Suprapubic skin (tissue), 4 donors: ENCODE measurements around the gene CDHR5. TPM values are rescaled to one million over a fixed set of nuclear protein-coding genes. Genes with fewer than 3 reads are reported as not detected.
"Not testable (repeated sequence)": the region's sequence is repeated elsewhere in the genome, so short reads cannot be mapped to it uniquely, and the experiment has no call there.

Experiments used
- DNase-seq, 2 donors: peaks; one replicate each; pipeline ENCODE4 v3.0.0-alpha.2; 2019; ENCODE audit warnings: low spot score in 2 of 2
- H3K27ac ChIP-seq: fragments of 200-600 bp; sonication (generic); one replicate; pipeline ENCODE4 v1.5.1; 2019
- H3K27me3 ChIP-seq: fragments of 200-600 bp; sonication (generic); one replicate; pipeline ENCODE4 v1.5.1; 2019
- H3K36me3 ChIP-seq: fragments of 200-600 bp; sonication (generic); one replicate; pipeline ENCODE4 v1.5.1; 2019
- H3K4me1 ChIP-seq: fragments of 200-600 bp; sonication (generic); one replicate; pipeline ENCODE4 v1.5.1; 2019
- H3K4me3 ChIP-seq: fragments of 200-600 bp; sonication (generic); one replicate; pipeline ENCODE4 v1.5.1; 2019; ENCODE audit warnings: mild to moderate bottlenecking
- H3K9me3 ChIP-seq: fragments of 200-600 bp; sonication (generic); one replicate; pipeline ENCODE4 v1.5.1; 2019
- EP300 ChIP-seq: sonication (generic); formaldehyde crosslinking; IDR thresholded peaks from one replicate; pipeline ENCODE4 v1.6.1; 2017; ENCODE audit warnings: antibody characterized with exemption
- POLR2A ChIP-seq, 2 donors: fragments of 450-650 bp; IDR thresholded peaks; one replicate each; pipeline ENCODE4 v1.6.1; 2017; ENCODE audit warnings: antibody characterized with exemption in 2 of 2, mild to moderate bottlenecking in 2 of 2, moderate library complexity in 2 of 2
- POLR2AphosphoS5 ChIP-seq, 3 donors: sonication (generic); formaldehyde crosslinking; IDR thresholded peaks; one replicate each; pipeline ENCODE4 v1.6.1; 2017; ENCODE audit warnings: antibody characterized with exemption in 3 of 3
- WGBS: methylation state at CpG from one replicate; pipeline ENCODE4 v1.1.5; 2018; 5-methylcytosine and 5-hydroxymethylcytosine counted together
- total RNA-seq, 4 donors: library from RNA; depleted of rRNA; stranded (reverse); fragments of >200 nt; gene quantifications; one replicate each; pipeline ENCODE4 v1.1.0, GENCODE V29; 2016
- TF ChIP-seq, protein P1 (sequence below), 2 donors: fragments of 200-600 bp in 1 of 2; fragments of 450-650 bp in 1 of 2; sonication (generic) in 1 of 2; IDR thresholded peaks; one replicate each; pipeline ENCODE4 v1.5.1; 2016 to 2019; ENCODE audit warnings: antibody characterized with exemption in 2 of 2, mild to moderate bottlenecking in 1 of 2, moderate library complexity in 1 of 2

The CDHR5 gene
- total RNA-seq, 4 donors from 2014 or later, result 0.53 to 1.1 TPM; not detected in 2

DNA sequence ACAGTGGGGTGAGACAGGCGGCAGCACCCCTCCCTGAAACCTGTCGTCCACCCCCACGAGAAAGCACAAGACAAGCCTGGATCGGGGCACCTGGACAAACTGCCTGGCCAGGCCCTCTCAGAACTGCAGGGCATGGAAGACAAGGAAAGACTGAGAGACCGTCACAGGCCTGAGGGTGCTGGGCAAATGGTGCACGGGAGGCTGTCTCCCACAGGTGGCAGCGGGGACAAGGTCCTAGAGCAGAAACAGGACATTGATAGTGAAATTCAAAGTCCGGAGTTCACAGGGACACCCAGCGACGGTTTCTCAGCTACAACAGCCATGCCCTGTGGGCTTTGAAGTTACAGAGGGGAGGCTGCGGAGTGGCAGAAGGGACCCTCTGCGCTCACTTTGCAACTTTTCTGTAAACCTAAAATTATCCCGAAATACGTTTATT lies 33.0 kb upstream of the CDHR5 start:
- no peak overlapping the region for H3K4me3 ChIP-seq
- no peak overlapping the region for H3K27ac ChIP-seq

DNA sequence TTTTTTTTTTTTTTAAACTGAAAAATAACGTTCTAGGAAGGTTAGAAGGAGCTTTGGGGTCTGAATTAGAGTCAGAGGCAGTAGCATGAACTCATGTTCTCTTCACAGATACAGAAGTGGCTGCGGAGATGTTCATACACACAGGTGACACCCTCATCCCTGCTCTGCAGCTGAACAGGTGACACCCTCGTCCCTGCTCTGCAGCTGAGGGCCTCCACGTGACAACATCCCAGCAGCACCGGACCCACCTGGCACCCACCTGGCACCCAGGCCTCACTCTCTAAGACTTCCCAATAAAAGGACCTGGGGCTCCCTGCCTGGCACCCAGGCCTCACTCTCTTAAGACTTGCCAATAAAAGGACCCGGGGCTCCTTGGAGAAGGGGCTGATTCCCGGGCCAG lies 32.1 kb upstream of the CDHR5 start:
- H3K36me3 ChIP-seq, result peaks cover 43% of the 10 kb centered on the region
- 88% methylated on average over 7 of the region's 7 CpGs for WGBS
- peaks cover 11% of the 10 kb centered on the region for H3K4me1 ChIP-seq

More for the DNA sequence above, 33.0 kb upstream of the CDHR5 start:
- Histone ChIP-seq H3K4me1 (peaks cover 11% of the 10 kb centered on the region), H3K36me3 (peaks cover 47% of the 10 kb centered on the region), H3K9me3 (no peaks in the 10 kb centered on the region), H3K27me3 (no peaks in the 10 kb centered on the region)
- no peak for DNase-seq
- WGBS, result 95% methylated on average over 10 of the region's 14 CpGs
- TF ChIP-seq POLR2AphosphoS5 (IDR thresholded peaks at IDR 0.05) (no peak), POLR2A (IDR thresholded peaks at IDR 0.05) (no peak), EP300 (no peak)
- TF ChIP-seq, protein P1, sequence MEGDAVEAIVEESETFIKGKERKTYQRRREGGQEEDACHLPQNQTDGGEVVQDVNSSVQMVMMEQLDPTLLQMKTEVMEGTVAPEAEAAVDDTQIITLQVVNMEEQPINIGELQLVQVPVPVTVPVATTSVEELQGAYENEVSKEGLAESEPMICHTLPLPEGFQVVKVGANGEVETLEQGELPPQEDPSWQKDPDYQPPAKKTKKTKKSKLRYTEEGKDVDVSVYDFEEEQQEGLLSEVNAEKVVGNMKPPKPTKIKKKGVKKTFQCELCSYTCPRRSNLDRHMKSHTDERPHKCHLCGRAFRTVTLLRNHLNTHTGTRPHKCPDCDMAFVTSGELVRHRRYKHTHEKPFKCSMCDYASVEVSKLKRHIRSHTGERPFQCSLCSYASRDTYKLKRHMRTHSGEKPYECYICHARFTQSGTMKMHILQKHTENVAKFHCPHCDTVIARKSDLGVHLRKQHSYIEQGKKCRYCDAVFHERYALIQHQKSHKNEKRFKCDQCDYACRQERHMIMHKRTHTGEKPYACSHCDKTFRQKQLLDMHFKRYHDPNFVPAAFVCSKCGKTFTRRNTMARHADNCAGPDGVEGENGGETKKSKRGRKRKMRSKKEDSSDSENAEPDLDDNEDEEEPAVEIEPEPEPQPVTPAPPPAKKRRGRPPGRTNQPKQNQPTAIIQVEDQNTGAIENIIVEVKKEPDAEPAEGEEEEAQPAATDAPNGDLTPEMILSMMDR (IDR thresholded peaks at IDR 0.05), result no peak

DNA sequence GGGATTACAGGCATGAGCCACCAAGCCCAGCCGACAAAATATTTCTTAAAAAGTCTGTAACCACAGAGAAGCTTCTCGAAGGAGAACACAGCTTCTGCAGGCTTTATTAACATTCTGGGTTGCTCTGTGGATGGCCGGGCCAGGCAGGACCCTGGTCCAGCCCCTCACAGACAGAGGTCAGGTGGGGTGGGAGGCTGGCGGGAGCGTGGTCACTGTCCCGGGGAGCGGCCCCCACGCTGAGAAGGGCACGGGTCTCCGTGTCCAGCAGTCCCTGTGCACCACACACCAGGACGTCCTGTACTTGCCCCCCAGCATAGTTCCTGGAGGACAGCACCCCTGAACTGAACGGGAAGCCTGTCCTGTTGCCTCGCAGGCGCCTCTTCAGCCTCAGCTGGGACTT lies 31.7 kb upstream of the CDHR5 start:
- no peaks in the 10 kb centered on the region for H3K27me3 ChIP-seq
- no peak for DNase-seq
- no peak overlapping the region for H3K27ac ChIP-seq
- peaks cover 11% of the 10 kb centered on the region for H3K4me1 ChIP-seq
- TF ChIP-seq, protein P1 (IDR thresholded peaks at IDR 0.05), result no peak
- TF ChIP-seq POLR2AphosphoS5 (IDR thresholded peaks at IDR 0.05) (no peak), POLR2A (IDR thresholded peaks at IDR 0.05) (no peak), EP300 (no peak)
- H3K9me3 ChIP-seq, result no peaks in the 10 kb centered on the region
- 94% methylated on average over 13 of the region's 14 CpGs for WGBS
- H3K4me3 ChIP-seq, result no peak overlapping the region
- H3K36me3 ChIP-seq, result peaks cover 41% of the 10 kb centered on the region

More for the DNA sequence above, 32.1 kb upstream of the CDHR5 start:
- TF ChIP-seq POLR2A (IDR thresholded peaks at IDR 0.05), result no peak
- TF ChIP-seq EP300, result no peak
- no peak for TF ChIP-seq POLR2AphosphoS5 (IDR thresholded peaks at IDR 0.05)
- TF ChIP-seq, protein P1 (IDR thresholded peaks at IDR 0.05), result no peak
- no peak overlapping the region for H3K4me3 ChIP-seq
- H3K9me3 ChIP-seq, result no peaks in the 10 kb centered on the region
- no peak overlapping the region for H3K27ac ChIP-seq
- no peak for DNase-seq
- no peaks in the 10 kb centered on the region for H3K27me3 ChIP-seq

DNA sequence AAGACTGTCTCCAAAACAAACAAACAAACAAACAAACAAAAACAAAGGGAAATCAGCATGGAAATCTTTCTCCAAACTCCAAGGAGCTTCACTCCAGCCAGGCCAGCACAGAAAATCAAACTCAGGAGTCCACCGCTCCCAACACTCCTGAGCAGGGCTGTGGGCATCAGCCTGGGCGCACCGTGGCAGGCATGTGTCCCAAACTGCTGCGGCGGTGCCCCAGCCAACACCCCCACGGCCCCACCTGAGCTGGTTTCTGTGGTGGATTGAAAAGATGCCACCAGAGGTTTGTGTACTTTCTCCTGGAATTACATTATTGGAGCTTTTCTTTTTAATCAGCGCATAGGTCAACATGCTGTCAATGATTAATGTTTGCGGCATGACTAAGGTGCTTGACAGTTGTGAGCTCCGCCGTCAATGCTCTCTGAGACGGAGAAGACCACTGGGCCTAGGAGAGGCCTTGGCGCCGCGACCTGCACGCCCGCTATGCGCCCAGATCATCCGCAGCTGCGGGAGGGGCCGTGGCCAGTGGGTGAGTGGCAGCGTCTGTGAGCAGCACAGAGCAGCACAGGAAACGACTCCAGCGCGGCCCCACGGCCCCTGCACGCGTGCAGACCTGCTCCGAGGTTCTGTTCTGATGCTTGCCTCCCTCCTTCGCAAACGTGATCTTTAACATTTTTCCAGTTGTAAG lies 30.4 kb upstream of the CDHR5 start:
- Histone ChIP-seq H3K9me3 (no peaks in the 10 kb centered on the region), H3K36me3 (peaks cover 44% of the 10 kb centered on the region), H3K4me1 (peaks cover 11% of the 10 kb centered on the region), H3K27me3 (no peaks in the 10 kb centered on the region), H3K4me3 (no peak overlapping the region), H3K27ac (no peak overlapping the region)
- WGBS, result 91% methylated on average over 30 of the region's 30 CpGs
- DNase-seq, result no peak
- TF ChIP-seq, protein P1 (IDR thresholded peaks at IDR 0.05), result no peak
- TF ChIP-seq POLR2AphosphoS5 (IDR thresholded peaks at IDR 0.05) (no peak), POLR2A (IDR thresholded peaks at IDR 0.05) (no peak), EP300 (no peak)

DNA sequence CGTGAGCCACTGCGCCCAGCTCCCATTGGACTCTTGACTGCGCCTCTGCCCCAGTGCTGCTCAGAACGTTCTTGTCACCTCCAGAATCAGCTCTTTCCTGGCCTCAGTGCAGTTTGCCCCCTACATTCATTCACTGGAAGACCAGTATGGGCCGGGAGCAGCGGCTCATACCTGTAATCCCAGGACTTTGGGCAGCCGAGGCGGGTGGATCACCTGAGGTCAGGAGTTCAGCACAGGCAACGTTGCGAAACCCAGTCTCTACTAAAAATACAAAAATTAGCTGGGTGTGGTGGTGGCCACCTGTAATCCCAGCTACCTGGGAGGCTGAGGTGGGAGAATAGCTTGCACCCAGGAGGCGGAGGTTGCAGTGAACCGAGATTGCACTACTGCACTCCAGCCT lies 29.7 kb upstream of the CDHR5 start:
- Histone ChIP-seq H3K36me3 (peaks cover 41% of the 10 kb centered on the region), H3K4me1 (peaks cover 11% of the 10 kb centered on the region)
- not testable (repeated sequence) for H3K4me3 ChIP-seq, H3K27ac ChIP-seq, H3K9me3 ChIP-seq, H3K27me3 ChIP-seq, DNase-seq
- WGBS, result 90% methylated on average over 12 of the region's 12 CpGs

DNA sequence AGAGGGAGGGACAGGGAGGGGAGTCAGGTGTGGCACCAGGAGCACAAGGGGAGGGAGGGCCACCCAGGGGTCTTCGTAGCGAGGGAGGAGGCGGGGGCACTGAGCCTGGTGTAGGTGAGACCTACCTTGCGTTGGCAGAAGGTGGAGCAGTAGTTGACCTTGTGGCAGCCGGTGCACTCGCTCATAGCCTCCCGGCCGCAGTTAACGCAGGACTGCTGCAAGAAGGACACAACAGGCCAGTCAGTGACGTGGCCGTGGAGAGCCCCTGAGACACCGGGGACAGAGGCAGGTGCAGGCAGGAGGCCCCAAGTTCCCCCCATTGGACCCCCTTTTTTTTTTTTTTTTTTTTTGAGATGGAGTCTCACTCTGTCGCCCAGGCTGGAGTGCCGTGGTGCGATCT lies 29.1 kb upstream of the CDHR5 start:
- no peak overlapping the region for H3K4me3 ChIP-seq
- peaks cover 9% of the 10 kb centered on the region for H3K4me1 ChIP-seq
- DNase-seq, result no peak
- no peak overlapping the region for H3K27ac ChIP-seq
- H3K27me3 ChIP-seq, result no peaks in the 10 kb centered on the region
- H3K9me3 ChIP-seq, result no peaks in the 10 kb centered on the region
- 88% methylated on average over 15 of the region's 15 CpGs for WGBS
- H3K36me3 ChIP-seq, result peaks cover 36% of the 10 kb centered on the region
- TF ChIP-seq, protein P1 (IDR thresholded peaks at IDR 0.05), result no peak
- no peak for TF ChIP-seq POLR2A (IDR thresholded peaks at IDR 0.05)
- TF ChIP-seq EP300, result no peak

DNA sequence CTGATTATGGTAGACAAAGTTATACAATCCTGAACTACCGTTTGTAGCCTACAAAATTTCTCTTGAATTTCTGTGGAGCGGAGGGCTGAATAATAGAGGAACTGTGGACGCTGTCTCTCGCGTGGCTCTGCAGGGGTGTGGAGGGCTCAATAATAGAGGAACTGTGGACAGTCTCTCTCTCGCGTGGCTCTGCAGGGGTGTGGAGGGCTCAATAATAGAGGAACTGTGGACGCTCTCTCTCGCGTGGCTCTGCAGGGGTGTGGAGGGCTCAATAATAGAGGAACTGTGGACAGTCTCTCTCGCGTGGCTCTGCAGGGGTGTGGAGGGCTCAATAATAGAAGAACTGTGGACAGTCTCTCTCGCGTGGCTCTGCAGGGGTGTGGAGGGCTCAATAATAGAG lies 28.4 kb upstream of the CDHR5 start:
- 94% methylated on average over 14 of the region's 14 CpGs for WGBS
- H3K4me3 ChIP-seq, DNase-seq, H3K27me3 ChIP-seq, H3K4me1 ChIP-seq, H3K27ac ChIP-seq, H3K9me3 ChIP-seq: not testable (repeated sequence)
- peaks cover 36% of the 10 kb centered on the region for H3K36me3 ChIP-seq
